AG10803 (cell line): ENCODE data around the gene DNAJC6.
A peak's percentile ranks its signal among the peaks of the same experiment; 100 is the strongest.

Experiments
- DNase-seq: peaks from one replicate; pipeline ENCODE4 v3.0.0; 2010; ENCODE audit warnings: low read depth
- H3K4me3 ChIP-seq: 2 replicates; pipeline ENCODE4 v1.5.1; 2011; ENCODE audit warnings: mild to moderate bottlenecking, low read length, control low read depth
- TF ChIP-seq, protein P1 (sequence below): conservative IDR thresholded peaks from 2 replicates; pipeline ENCODE4 v1.5.1; 2011; ENCODE audit warnings: mild to moderate bottlenecking, low read length, control low read depth, inconsistent platforms

DNAJC6 gene

GRCh38 chr1:65309304-65310077 lies at the start of gene DNAJC6:
TSS of gene DNAJC6 (plus strand) at chr1:65309543. CDS start at chr1:65309746, 203 bp downstream.
- TF ChIP-seq, protein P1, sequence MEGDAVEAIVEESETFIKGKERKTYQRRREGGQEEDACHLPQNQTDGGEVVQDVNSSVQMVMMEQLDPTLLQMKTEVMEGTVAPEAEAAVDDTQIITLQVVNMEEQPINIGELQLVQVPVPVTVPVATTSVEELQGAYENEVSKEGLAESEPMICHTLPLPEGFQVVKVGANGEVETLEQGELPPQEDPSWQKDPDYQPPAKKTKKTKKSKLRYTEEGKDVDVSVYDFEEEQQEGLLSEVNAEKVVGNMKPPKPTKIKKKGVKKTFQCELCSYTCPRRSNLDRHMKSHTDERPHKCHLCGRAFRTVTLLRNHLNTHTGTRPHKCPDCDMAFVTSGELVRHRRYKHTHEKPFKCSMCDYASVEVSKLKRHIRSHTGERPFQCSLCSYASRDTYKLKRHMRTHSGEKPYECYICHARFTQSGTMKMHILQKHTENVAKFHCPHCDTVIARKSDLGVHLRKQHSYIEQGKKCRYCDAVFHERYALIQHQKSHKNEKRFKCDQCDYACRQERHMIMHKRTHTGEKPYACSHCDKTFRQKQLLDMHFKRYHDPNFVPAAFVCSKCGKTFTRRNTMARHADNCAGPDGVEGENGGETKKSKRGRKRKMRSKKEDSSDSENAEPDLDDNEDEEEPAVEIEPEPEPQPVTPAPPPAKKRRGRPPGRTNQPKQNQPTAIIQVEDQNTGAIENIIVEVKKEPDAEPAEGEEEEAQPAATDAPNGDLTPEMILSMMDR: no peak
- peak; percentile 60 for DNase-seq
- peak within 1 kb of the TSS; percentile 55 for H3K4me3 ChIP-seq

- TF ChIP-seq, protein P1: no peak
- H3K4me3 ChIP-seq: no peak overlapping the region
- no peak for DNase-seq
Observed at GRCh38 chr1:65259816-65260215, 49.5 kb upstream of the DNAJC6 start.

- TF ChIP-seq, protein P1: no peak
- no peak overlapping the region for H3K4me3 ChIP-seq
- DNase-seq: peak; percentile 82
Observed at GRCh38 chr1:65260851-65261473, 48.4 kb upstream of the DNAJC6 start.

GRCh38 chr1:65263286-65263685 lies 46.1 kb upstream of the DNAJC6 start:
- no peak overlapping the region for H3K4me3 ChIP-seq
- DNase-seq: no peak
- TF ChIP-seq, protein P1: no peak

DNA sequence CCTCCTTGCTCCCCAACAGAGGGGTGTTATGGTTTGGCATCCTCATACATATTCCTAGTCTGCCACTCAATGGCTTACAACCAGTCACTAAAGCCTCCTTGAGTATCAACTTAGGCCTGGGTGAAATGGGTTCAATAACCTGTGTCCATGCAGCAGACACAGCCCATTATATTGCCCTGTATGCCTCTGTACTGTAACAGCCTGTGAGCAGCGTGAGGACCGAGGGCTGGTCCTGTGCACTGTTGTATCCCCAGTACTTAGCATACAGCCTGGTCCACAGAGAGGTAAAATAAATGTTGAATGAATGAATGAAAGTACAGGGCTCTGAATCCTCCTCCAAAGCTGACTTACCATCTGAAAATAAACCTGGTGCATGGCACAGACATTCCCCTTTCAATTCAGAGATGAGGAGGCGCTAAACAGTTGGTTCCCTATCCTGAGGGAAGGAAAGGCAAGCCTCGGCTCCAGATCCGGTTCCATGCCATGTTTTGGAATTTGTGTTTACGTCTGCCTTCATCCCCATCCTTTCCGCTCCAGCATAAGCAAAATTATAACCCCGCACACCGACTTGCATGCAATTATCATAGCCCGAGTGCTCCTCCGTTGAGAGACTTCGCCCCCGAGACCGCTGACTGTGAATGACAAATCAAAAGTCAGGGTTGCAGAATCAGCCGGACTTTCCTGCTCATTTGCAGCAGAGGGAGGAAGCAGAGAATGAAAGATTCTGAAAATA lies 45.0 kb upstream of the DNAJC6 start:
- peak; percentile 70 for DNase-seq
- TF ChIP-seq, protein P1: 0 out of 2 replicates have a peak, but pooled peaks have one; percentile 1
- H3K4me3 ChIP-seq: peak overlapping the region; percentile 58

DNA sequence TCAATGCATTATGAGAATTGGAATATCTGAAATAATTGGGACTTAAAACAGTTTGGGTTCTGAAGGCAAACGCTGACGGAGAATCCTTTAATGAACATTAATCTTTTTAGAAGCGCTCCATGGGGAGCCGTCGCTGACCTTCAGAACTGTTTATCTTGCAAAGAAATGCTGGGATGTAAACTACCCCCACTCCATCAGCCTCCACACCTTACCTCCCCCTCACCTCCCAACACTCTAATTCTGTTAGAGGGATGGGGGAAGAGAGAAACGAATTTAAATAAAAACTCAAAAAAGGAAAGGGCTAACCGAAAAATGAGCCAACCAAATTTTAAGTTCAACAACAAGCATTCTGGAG lies 44.1 kb upstream of the DNAJC6 start:
- TF ChIP-seq, protein P1: no peak

More for the DNA sequence above, 44.1 kb upstream of the DNAJC6 start:
- no peak for DNase-seq
- peak overlapping the region; percentile 59 for H3K4me3 ChIP-seq
